WERI-Rb-1 (cell line): ENCODE data around the gene POLA2.

Experiments used
- DNase-seq: peaks from one replicate; pipeline ENCODE4 v3.0.0-alpha.2; 2020
- H3K27ac ChIP-seq: fragments of 250-450 bp; sonication (Bioruptor Pico); 2 replicates; pipeline ENCODE4 v1.5.1; 2020; ENCODE audit warnings: mild to moderate bottlenecking, moderate library complexity
- H3K27me3 ChIP-seq: fragments of 250-450 bp; sonication (Bioruptor Pico); 2 replicates; pipeline ENCODE4 v1.5.1; 2021; ENCODE audit warnings: mild to moderate bottlenecking, low read depth, moderate library complexity; ENCODE audit not compliant: insufficient read depth, severe bottlenecking
- H3K36me3 ChIP-seq: fragments of 250-450 bp; sonication (Bioruptor Pico); 2 replicates; pipeline ENCODE4 v1.5.1; 2020; ENCODE audit warnings: mild to moderate bottlenecking, moderate library complexity
- H3K4me3 ChIP-seq: 2 replicates; pipeline ENCODE4 v1.5.1; 2011; ENCODE audit warnings: low read depth, mild to moderate bottlenecking, control low read depth, low read length
- H3K9me3 ChIP-seq: fragments of 250-450 bp; sonication (Bioruptor Pico); 2 replicates; pipeline ENCODE4 v1.5.1; 2021; ENCODE audit warnings: mild to moderate bottlenecking, moderate library complexity; ENCODE audit not compliant: severe bottlenecking
- CTCF ChIP-seq: IDR thresholded peaks from 2 replicates; pipeline ENCODE4 v1.5.1; 2011; ENCODE audit warnings: low read depth, mild to moderate bottlenecking, control low read depth, inconsistent platforms, low read length

POLA2 gene

GRCh38 chr11:65301491-65302329 is 39.9 kb downstream of the POLA2 start:
- Histone ChIP-seq H3K27ac (no peak overlapping the region), H3K9me3 (no peaks in the 10 kb centered on the region), H3K36me3 (peaks cover 42% of the 10 kb centered on the region), H3K4me3 (no peak overlapping the region), H3K27me3 (no peaks in the 10 kb centered on the region)
- no peak for DNase-seq
- no peak for TF ChIP-seq CTCF

GRCh38 chr11:65303555-65303954 is 41.8 kb downstream of the POLA2 start:
- no peak overlapping the region for H3K4me3 ChIP-seq
- H3K9me3 ChIP-seq: no peaks in the 10 kb centered on the region
- H3K27ac ChIP-seq: no peak overlapping the region
- no peaks in the 10 kb centered on the region for H3K27me3 ChIP-seq
- no peak for DNase-seq
- TF ChIP-seq CTCF: no peak
- peaks cover 29% of the 10 kb centered on the region for H3K36me3 ChIP-seq

- Histone ChIP-seq H3K4me3 (no peak overlapping the region), H3K27me3 (no peaks in the 10 kb centered on the region), H3K27ac (no peak overlapping the region), H3K36me3 (peaks cover 29% of the 10 kb centered on the region), H3K9me3 (no peaks in the 10 kb centered on the region)
- DNase-seq: no peak
- no peak for TF ChIP-seq CTCF
Observed at GRCh38 chr11:65304110-65304509, 42.3 kb downstream of the POLA2 start.

- no peak overlapping the region for H3K4me3 ChIP-seq
- H3K36me3 ChIP-seq: peaks cover 29% of the 10 kb centered on the region
- TF ChIP-seq CTCF: no peak
- H3K27ac ChIP-seq: no peak overlapping the region
- no peaks in the 10 kb centered on the region for H3K9me3 ChIP-seq
- no peak for DNase-seq
- H3K27me3 ChIP-seq: no peaks in the 10 kb centered on the region
Observed at GRCh38 chr11:65304613-65305012, 42.9 kb downstream of the POLA2 start.

DNA sequence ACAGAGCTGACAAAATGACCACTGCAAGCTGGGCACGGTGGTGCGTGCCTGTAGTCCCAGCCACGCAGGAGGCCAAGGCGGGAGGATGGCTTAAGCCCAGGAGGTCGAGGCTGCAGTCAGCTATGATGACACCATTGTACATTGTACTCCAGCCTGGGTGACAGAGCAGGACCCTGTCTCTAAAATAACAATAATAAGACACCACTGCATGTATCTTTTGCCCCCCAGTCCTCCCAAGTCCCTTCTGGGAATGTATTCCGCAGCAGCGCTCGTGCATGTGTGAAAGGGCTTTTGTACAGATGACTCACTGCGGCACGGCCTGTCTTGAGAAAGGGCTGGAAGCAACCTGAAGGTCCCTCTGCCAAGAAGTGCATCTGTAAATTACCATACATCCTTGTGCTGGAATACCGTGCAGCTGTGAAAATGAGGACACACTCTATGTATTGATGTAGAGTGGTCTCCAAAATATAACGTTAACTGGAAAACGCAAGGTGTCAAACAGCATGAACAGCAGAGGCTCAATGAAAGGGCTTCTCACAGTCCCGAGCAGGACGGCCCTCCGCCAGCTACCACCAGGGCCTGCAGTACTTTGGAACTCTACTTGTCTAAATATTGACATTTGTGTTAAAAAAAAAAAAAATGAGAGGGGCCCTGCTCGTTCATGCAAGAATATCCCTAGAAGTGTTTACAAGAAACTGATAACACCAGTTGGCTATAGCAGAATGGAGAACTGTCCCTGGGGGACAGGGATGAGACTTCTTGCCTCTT is 43.9 kb downstream of the POLA2 start:
- Histone ChIP-seq H3K9me3 (no peaks in the 10 kb centered on the region), H3K27me3 (no peaks in the 10 kb centered on the region), H3K4me3 (no peak overlapping the region), H3K27ac (no peak overlapping the region), H3K36me3 (peaks cover 23% of the 10 kb centered on the region)
- DNase-seq: no peak
- no peak for TF ChIP-seq CTCF
